Measurements from ENCODE around the gene KCNJ1. TPM values are rescaled to one million over a fixed set of nuclear protein-coding genes. Genes with fewer than 3 reads are reported as not detected.

The KCNJ1 gene
- total RNA-seq, 2 donors from 2014 or later = 1.1 TPM; not detected in 1

DNA sequence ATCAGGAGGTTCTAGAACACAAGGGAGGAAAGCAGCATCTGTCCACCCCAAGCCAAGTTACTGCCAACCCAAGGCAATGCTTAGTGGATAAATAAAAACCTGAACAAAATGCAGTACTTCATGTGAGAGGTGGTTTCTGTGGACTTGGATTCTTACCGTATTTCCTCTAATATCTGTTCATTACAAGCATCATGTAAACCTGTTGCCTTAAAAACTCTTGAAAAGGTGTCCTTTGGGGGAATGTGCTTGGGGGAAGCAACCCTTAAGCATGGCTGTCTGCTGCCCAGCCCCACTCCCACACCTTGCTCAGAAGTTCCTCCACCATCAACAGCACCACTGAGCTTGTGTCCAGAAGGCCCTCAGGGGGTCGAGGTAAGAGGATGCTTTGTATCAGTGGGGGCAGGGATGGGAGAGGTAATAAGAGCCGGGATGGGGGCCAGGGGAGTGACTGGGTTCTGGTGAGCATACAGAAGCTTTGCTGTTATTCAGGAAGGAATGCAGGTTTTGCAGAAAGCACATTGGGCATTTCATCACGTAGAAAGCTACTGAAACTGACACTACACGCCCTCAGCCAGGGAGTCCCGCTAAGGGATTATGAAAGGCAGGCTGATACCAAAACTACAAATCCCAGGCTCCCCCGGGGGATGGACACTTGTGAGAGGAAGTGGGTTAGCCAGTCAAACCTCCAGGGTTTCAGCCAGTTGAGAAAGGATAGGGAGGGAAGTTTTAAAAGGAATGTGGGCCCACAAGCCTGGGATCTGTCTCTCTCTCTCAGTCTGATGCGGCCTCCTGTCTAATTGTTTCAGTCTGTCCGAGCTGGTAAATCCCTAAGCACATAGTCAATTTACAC is 52.0 kb downstream of the KCNJ1 start:
- ATAC-seq (ENCODE audit: insufficient number of reproducible peaks, low FRiP score, low read depth) = no peak
- TF ChIP-seq, protein P1, sequence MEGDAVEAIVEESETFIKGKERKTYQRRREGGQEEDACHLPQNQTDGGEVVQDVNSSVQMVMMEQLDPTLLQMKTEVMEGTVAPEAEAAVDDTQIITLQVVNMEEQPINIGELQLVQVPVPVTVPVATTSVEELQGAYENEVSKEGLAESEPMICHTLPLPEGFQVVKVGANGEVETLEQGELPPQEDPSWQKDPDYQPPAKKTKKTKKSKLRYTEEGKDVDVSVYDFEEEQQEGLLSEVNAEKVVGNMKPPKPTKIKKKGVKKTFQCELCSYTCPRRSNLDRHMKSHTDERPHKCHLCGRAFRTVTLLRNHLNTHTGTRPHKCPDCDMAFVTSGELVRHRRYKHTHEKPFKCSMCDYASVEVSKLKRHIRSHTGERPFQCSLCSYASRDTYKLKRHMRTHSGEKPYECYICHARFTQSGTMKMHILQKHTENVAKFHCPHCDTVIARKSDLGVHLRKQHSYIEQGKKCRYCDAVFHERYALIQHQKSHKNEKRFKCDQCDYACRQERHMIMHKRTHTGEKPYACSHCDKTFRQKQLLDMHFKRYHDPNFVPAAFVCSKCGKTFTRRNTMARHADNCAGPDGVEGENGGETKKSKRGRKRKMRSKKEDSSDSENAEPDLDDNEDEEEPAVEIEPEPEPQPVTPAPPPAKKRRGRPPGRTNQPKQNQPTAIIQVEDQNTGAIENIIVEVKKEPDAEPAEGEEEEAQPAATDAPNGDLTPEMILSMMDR (IDR thresholded peaks at IDR 0.05) = no peak
- no peak overlapping the region for H3K27ac ChIP-seq
- no peak overlapping the region for H3K4me3 ChIP-seq
- no peaks in the 10 kb centered on the region for H3K36me3 ChIP-seq
- H3K9me3 ChIP-seq = no peaks in the 10 kb centered on the region
- H3K27me3 ChIP-seq (replicated peaks; ENCODE audit: insufficient read depth) = no peaks in the 10 kb centered on the region
- DNase-seq (ENCODE audit: low spot score) = no peak
- H3K4me1 ChIP-seq (ENCODE audit: control insufficient read depth in 1 of 2, low read depth in 2 of 2) = no peaks in the 10 kb centered on the region

- Histone ChIP-seq H3K4me1 (ENCODE audit: control insufficient read depth in 1 of 2, low read depth in 2 of 2) (peaks cover 0 to 9% of the 10 kb centered on the region in 2 donors), H3K36me3 (no peaks in the 10 kb centered on the region), H3K27me3 (replicated peaks; ENCODE audit: insufficient read depth) (no peaks in the 10 kb centered on the region), H3K9me3 (no peaks in the 10 kb centered on the region), H3K27ac (no peak overlapping the region), H3K4me3 (no peak overlapping the region)
- TF ChIP-seq, protein P1 (IDR thresholded peaks at IDR 0.05) = no peak
- ATAC-seq (ENCODE audit: insufficient number of reproducible peaks, low FRiP score, low read depth) = no peak
- no peak for DNase-seq (ENCODE audit: low spot score)
These were observed 53.4 kb downstream of the KCNJ1 start for GRCh38 chr11:128813729-128814128.

- H3K9me3 ChIP-seq = no peaks in the 10 kb centered on the region
- DNase-seq (ENCODE audit: low spot score) = no peak
- no peak overlapping the region for H3K27ac ChIP-seq
- TF ChIP-seq, protein P1 (IDR thresholded peaks at IDR 0.05) = no peak
- H3K36me3 ChIP-seq = no peaks in the 10 kb centered on the region
- no peak for ATAC-seq (ENCODE audit: insufficient number of reproducible peaks, low FRiP score, low read depth)
- peaks cover 0 to 15% of the 10 kb centered on the region in 2 donors for H3K4me1 ChIP-seq (ENCODE audit: control insufficient read depth in 1 of 2, low read depth in 2 of 2)
- H3K4me3 ChIP-seq = no peak overlapping the region
- H3K27me3 ChIP-seq (replicated peaks; ENCODE audit: insufficient read depth) = no peaks in the 10 kb centered on the region
These were observed 56.1 kb downstream of the KCNJ1 start for GRCh38 chr11:128810784-128811514.

DNA sequence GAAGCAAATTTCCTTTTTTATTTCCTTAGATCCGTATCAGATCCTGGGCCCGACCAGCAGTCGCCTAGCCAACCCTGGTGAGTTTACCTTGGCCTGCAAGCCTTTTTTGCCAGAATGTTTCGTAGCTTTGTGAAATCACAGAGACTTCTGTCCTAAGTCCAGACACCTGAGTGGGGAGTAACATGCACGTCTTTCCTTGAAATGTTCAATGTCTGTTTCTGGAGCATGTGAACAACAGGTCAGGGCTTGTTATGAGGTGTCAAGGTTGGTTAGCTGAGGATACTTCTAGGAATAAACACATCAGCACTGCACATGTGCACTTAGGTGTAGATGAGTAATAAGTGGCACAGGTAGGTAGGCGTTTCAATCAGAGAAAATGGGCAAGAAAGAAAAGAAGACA is 58.0 kb downstream of the KCNJ1 start:
- TF ChIP-seq, protein P1 (IDR thresholded peaks at IDR 0.05) = no peak
- no peak overlapping the region for H3K27ac ChIP-seq
- DNase-seq (ENCODE audit: low spot score) (no peak), ATAC-seq (ENCODE audit: insufficient number of reproducible peaks, low FRiP score, low read depth) (no peak)
- no peak overlapping the region for H3K4me3 ChIP-seq
- no peaks in the 10 kb centered on the region for H3K9me3 ChIP-seq
- H3K36me3 ChIP-seq = no peaks in the 10 kb centered on the region
- H3K4me1 ChIP-seq (ENCODE audit: control insufficient read depth in 1 of 2, low read depth in 2 of 2) = peaks cover 0 to 15% of the 10 kb centered on the region in 2 donors
- no peaks in the 10 kb centered on the region for H3K27me3 ChIP-seq (replicated peaks; ENCODE audit: insufficient read depth)

DNA sequence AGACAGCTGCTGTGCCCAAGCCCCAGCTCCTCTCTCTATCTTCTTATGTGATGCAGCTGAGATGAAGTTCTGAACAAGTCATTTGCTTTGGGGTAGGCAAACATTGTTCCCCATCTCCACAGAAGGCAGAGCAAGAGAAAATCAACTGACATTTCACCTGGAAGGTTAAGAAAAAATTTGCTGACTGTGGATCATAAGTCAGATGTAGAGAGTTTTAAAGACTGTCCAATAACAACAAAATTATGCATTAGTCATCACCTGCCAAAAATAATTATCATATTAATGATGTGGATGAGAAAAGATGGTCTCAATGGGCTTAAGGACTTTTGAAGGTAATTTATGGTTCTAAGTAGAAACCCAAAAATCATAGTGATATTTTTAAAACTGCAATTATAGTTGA is 59.2 kb downstream of the KCNJ1 start:
- ATAC-seq (ENCODE audit: insufficient number of reproducible peaks, low FRiP score, low read depth) = no peak
- H3K36me3 ChIP-seq = no peaks in the 10 kb centered on the region
- H3K4me3 ChIP-seq = no peak overlapping the region
- TF ChIP-seq, protein P1 (IDR thresholded peaks at IDR 0.05) = no peak
- H3K4me1 ChIP-seq (ENCODE audit: control insufficient read depth in 1 of 2, low read depth in 2 of 2) = peaks cover 0 to 15% of the 10 kb centered on the region in 2 donors
- H3K9me3 ChIP-seq = no peaks in the 10 kb centered on the region
- H3K27me3 ChIP-seq (replicated peaks; ENCODE audit: insufficient read depth) = no peaks in the 10 kb centered on the region
- DNase-seq (ENCODE audit: low spot score) = no peak
- no peak overlapping the region for H3K27ac ChIP-seq

Data from thoracic aorta (tissue), 2 donors.